Omental fat pad (tissue), 4 donors: ENCODE results near the gene CDC25A. TPM values are rescaled to one million over a fixed set of nuclear protein-coding genes. Genes with fewer than 3 reads are reported as not detected.

Experiments
- ATAC-seq: fragments of 150-250 bp; one replicate; pipeline ENCODE4 v1.9.1; 2016; ENCODE audit warnings: mild to moderate bottlenecking, moderate library complexity; ENCODE audit not compliant: low FRiP score
- DNase-seq: peaks from one replicate; pipeline ENCODE4 v3.0.0-alpha.2; 2019; ENCODE audit warnings: low spot score
- total RNA-seq, 4 donors: library from RNA; depleted of rRNA; stranded (reverse); fragments of >200 nt; gene quantifications; one replicate each; pipeline ENCODE4 v1.1.0, GENCODE V29; 2016
- TF ChIP-seq, protein P1 (sequence below), 3 donors: fragments of 450-650 bp; IDR thresholded peaks; one replicate each; pipeline ENCODE4 v1.5.1; 2016 to 2017; ENCODE audit warnings: antibody characterized with exemption in 3 of 3, mild to moderate bottlenecking in 3 of 3, moderate library complexity in 2 of 3

Gene CDC25A
- total RNA-seq, 4 donors from 2014 or later: 0.19 to 2.9 (median 1.5) TPM

GRCh38 chr3:48157202-48157840 lies 30.9 kb downstream of the CDC25A start:
- TF ChIP-seq, protein P1, sequence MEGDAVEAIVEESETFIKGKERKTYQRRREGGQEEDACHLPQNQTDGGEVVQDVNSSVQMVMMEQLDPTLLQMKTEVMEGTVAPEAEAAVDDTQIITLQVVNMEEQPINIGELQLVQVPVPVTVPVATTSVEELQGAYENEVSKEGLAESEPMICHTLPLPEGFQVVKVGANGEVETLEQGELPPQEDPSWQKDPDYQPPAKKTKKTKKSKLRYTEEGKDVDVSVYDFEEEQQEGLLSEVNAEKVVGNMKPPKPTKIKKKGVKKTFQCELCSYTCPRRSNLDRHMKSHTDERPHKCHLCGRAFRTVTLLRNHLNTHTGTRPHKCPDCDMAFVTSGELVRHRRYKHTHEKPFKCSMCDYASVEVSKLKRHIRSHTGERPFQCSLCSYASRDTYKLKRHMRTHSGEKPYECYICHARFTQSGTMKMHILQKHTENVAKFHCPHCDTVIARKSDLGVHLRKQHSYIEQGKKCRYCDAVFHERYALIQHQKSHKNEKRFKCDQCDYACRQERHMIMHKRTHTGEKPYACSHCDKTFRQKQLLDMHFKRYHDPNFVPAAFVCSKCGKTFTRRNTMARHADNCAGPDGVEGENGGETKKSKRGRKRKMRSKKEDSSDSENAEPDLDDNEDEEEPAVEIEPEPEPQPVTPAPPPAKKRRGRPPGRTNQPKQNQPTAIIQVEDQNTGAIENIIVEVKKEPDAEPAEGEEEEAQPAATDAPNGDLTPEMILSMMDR (IDR thresholded peaks at IDR 0.05): no peak
- DNase-seq (no peak), ATAC-seq (peak; percentile 72)

DNA sequence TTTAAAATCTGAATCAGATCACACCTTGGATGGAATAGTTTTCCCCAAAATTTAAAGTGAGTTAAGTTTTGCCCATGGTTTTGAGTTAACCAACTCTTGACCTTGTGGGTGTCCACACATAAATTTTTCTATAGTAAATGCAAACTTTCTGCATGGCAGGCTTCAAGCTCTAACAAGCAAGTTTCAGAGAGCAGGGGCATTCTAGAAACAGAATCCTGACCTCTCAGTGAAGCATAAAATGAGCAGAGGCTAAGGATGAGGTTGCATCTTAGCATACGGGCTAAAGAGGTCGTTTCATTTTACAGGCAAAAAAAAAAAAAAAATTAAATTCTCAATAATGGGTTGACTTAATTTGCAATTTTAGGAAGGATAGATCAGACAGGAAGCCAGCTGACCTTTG lies 32.1 kb downstream of the CDC25A start:
- no peak for ATAC-seq
- DNase-seq: no peak
- TF ChIP-seq, protein P1 (IDR thresholded peaks at IDR 0.05): no peak

DNA sequence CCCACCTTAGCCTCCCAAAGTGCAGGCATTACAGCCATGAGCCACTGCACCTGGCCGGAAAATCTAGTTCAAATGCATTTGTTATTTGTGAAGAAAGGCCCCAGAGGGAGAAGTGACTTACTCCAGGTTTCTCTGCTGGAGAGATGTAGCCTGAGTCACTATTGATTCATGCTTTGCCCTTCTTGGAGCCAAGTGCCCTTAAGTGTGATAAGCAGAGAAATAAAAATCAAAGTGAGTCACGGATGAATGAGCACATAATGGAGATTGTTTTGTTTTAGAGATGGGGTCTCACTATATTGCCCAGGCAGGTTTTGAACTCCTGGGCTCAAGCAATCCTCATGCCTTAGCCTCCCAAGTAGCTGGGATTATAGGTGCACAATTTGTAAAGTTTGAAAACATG lies 33.1 kb downstream of the CDC25A start:
- ATAC-seq: no peak
- TF ChIP-seq, protein P1 (IDR thresholded peaks at IDR 0.05): no peak
- no peak for DNase-seq

DNA sequence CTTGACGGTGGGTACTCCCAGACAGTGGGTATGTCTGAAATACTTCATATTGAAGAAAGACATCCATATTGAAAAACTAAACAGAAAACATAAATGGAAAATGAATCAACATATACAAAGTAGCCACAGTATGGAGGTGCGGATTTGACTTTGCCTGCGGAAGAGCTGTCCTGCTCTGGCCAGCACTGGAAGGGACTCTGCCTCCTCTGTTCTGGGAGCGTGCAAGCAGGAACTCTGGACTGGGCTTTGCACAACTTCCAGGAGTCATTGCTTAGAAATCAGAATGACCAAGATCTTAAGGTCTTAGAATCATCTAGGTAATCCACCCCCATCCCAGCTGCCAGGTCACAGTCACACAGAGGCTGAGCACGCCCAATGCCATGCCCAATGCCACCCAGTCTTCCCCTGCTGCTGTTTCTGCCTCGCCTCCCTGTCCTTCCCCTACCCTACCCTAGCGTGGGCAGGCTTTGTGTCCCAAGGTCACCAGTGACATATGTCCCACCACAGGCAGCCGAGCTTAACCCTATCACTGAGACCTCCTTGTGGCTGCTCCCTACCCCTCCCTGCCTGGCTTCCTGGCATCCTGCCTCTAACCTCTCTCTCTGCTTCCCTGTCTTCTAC lies 36.3 kb downstream of the CDC25A start:
- DNase-seq: no peak
- ATAC-seq: peak; percentile 13
- TF ChIP-seq, protein P1 (IDR thresholded peaks at IDR 0.05): no peak

DNA sequence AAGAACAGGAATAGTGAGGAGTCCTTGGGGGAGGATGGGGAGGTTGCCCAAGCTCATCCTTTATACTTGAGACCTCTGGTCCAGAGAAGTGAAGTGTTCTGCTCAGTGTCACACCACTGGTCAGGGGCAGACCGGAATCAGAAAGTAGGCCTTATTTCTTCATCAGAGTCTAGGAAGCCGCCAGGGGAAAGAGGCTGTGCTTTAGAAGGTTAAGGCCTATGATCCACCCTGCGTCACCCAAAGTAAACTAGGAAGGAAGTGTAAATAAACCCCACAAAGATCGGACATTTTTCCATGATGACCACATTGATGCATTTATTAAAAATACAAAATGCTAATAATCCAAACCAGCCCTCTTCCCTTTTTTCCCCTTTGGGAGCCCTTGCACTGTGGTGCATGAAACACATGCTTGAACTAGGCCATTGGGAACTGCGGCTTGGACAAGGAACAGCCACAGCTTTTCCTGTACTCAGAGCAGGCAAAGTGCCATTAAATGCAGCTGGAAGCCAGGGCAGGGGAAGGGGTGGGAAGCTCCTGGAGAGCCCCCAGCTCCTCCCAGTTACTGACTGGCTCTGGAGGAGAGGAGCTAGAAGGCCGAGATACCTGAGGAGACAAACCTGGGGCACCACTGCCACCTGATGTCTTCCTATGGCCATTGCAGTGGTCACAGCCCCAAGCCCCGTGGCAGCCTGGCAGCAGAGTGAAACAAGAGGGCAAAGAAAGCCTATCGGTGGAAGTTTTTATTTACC lies 37.0 kb downstream of the CDC25A start:
- ATAC-seq: peak; percentile 89
- TF ChIP-seq, protein P1 (IDR thresholded peaks at IDR 0.05): peak in 1 of 3 donors; percentile 44

DNA sequence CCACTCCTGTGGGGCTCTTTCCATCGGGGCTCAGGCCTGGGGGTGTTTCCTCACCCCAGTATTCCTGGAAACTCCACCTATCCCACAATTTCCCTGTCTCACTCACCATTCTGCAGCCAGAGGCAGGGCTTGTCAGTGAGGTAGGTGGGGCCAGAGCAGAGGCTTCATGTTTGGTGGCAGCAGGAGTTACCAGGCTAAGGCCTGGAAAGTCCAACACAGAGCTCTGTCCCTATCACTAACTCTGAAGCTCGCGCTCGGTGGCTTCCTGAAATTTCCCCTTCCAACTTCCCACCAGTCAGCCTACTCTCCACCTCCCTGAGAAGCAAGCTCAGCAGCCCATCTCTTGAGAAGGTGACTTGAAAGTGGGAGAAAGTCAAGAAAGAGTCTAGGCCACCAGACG lies 44.2 kb downstream of the CDC25A start:
- DNase-seq (no peak), ATAC-seq (no peak)
- TF ChIP-seq, protein P1 (IDR thresholded peaks at IDR 0.05): no peak

More for the DNA sequence above, 37.0 kb downstream of the CDC25A start:
- DNase-seq: peak; percentile 34
